GM12801 (cell line): ENCODE measurements around the gene PRND.

Experiments used
- CTCF ChIP-seq: IDR thresholded peaks from one replicate; pipeline ENCODE4 v1.5.1; 2011; ENCODE audit warnings: control low read depth; ENCODE audit not compliant: insufficient read length; ENCODE audit errors: extremely low read depth

The PRND gene

GRCh38 chr20:4697831-4698221 is 23.9 kb upstream of the PRND start:
- TF ChIP-seq CTCF, result no peak

GRCh38 chr20:4699216-4699615 is 22.5 kb upstream of the PRND start:
- TF ChIP-seq CTCF, result no peak

DNA sequence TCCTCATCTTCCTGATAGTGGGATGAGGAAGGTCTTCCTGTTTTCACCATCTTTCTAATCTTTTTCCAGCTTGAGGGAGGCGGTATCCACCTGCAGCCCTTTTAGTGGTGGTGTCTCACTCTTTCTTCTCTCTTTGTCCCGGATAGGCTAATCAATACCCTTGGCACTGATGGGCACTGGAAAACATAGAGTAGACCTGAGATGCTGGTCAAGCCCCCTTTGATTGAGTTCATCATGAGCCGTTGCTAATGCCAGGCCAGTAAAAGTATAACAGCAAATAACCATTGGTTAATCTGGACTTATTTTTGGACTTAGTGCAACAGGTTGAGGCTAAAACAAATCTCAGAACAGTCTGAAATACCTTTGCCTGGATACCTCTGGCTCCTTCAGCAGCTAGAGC is 21.8 kb upstream of the PRND start:
- no peak for TF ChIP-seq CTCF

DNA sequence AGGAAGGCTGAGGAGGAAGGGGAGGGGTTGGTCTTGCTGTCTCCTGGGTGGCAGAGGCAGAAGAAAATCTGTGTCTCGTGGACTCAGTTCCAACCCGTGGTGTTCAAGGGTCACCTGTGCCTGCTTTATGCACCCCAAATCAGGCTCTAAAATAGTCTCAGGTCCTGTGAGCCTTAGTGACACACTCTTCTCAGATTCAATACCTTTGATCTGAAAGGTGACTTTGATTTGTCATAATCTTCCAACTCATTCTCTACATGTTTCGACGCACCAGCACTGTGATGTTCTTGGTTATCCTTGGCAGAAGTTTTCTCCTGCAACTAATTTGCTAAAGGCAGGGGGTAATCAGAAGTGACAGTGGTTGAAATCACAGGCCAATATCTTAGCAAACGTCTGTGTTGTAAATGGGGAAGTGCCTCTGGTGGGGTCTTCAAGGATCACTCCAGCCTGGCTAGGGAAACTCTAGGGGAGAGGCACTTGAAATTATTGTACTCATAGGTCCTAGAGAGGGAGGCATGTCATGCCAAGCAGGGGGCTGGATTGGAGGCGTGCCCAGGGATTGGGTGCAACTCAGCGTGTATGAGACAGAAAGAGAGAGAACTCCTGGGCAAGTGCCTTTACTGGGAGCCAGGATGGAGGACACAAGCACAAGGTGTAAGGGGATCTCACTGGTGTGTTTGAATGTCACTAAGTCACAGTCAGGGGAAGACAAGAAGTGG is 19.0 kb upstream of the PRND start:
- TF ChIP-seq CTCF, result no peak

DNA sequence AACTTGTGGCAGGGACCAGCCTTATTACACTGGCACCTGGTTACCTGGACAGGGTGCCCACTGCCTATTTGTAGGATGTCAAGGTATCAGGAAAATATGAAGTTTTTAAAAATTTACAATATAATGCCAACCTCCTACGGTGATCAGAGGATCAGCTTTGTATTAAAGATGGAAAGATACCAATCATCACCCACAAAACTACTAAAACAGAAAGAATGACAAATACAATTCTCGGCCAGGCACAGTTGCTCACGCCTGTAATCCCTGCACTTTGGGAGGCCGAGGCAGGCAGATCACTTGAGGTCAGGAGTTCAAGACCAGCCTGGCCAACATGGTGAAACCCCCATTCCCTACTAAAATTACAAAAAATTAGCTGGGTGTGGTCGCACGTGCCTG is 18.4 kb upstream of the PRND start:
- TF ChIP-seq CTCF, result no peak

GRCh38 chr20:4708036-4708435 is 13.7 kb upstream of the PRND start:
- TF ChIP-seq CTCF, result no peak

- TF ChIP-seq CTCF, result no peak
These were observed 12.9 kb upstream of the PRND start for GRCh38 chr20:4708856-4709255.
